AG09319 (cell line): ENCODE measurements around the gene NPC1.

Experiments
- DNase-seq: peaks from one replicate; pipeline ENCODE4 v3.0.0-alpha.2; 2010; ENCODE audit warnings: low read depth; ENCODE audit errors: extremely low read depth
- CTCF ChIP-seq: IDR thresholded peaks from 2 replicates; pipeline ENCODE4 v1.5.1; 2011; ENCODE audit warnings: low read depth, mild to moderate bottlenecking, inconsistent platforms, low read length, moderate library complexity

NPC1 gene

GRCh38 chr18:23551978-23552377 is 34.3 kb downstream of the NPC1 start:
- no peak for TF ChIP-seq CTCF
- DNase-seq: no peak

GRCh38 chr18:23550898-23551297 is 35.4 kb downstream of the NPC1 start:
- DNase-seq: no peak
- no peak for TF ChIP-seq CTCF

- TF ChIP-seq CTCF: no peak
- DNase-seq: no peak
Measured at GRCh38 chr18:23548719-23549118, 37.6 kb downstream of the NPC1 start.

- no peak for TF ChIP-seq CTCF
- no peak for DNase-seq
Measured at GRCh38 chr18:23548275-23548674, 38.0 kb downstream of the NPC1 start.

- TF ChIP-seq CTCF: no peak
- DNase-seq: no peak
Measured at GRCh38 chr18:23547846-23548245, 38.5 kb downstream of the NPC1 start.

- DNase-seq: no peak
- no peak for TF ChIP-seq CTCF
Measured at GRCh38 chr18:23547306-23547705, 39.0 kb downstream of the NPC1 start.

- no peak for TF ChIP-seq CTCF
Measured at GRCh38 chr18:23545247-23545789, 41.0 kb downstream of the NPC1 start.

More at GRCh38 chr18:23545247-23545789, 41.0 kb downstream of the NPC1 start:
- DNase-seq: no peak
